ENCODE data around the gene OSBPL3.

DNA sequence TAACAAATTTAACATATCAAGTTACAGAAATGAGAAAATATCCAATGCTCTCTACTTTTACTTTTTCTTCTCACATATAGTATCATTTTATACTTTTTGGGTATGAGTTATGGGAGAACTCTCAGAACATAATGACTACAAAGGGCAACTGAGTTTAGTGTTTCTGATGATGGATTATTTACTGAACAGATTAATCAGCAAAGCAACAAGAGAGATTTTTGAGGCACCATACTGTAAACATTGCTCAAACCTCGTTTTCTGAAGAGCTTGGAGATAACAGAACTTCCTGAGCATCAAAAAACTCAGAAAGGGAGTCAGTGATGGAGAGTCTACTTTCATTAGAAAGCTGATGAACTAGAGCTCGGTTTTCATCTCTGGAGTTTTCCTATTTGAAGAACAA lies 137.9 kb downstream of the OSBPL3 start:
- TF ChIP-seq, protein P1, sequence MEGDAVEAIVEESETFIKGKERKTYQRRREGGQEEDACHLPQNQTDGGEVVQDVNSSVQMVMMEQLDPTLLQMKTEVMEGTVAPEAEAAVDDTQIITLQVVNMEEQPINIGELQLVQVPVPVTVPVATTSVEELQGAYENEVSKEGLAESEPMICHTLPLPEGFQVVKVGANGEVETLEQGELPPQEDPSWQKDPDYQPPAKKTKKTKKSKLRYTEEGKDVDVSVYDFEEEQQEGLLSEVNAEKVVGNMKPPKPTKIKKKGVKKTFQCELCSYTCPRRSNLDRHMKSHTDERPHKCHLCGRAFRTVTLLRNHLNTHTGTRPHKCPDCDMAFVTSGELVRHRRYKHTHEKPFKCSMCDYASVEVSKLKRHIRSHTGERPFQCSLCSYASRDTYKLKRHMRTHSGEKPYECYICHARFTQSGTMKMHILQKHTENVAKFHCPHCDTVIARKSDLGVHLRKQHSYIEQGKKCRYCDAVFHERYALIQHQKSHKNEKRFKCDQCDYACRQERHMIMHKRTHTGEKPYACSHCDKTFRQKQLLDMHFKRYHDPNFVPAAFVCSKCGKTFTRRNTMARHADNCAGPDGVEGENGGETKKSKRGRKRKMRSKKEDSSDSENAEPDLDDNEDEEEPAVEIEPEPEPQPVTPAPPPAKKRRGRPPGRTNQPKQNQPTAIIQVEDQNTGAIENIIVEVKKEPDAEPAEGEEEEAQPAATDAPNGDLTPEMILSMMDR (conservative IDR thresholded peaks at IDR 0.05; ENCODE audit: low read depth, low read length): no peak
- TF ChIP-seq EZH2 (IDR thresholded peaks at IDR 0.05; ENCODE audit: low read length, unreplicated experiment) (no peak), EZH2phosphoT487 (IDR thresholded peaks at IDR 0.05; ENCODE audit: borderline replicate concordance, low read length) (no peak)
